Measurements from ENCODE around the gene DCLK2. TPM values are rescaled to one million over a fixed set of nuclear protein-coding genes. Genes with fewer than 3 reads are reported as not detected.

Gene DCLK2
- total and polyA plus RNA-seq, 2 donors from 2014 or later: 2.6 to 3.4 TPM

- FAIRE-seq: no peak
- Histone ChIP-seq H3K27ac (ENCODE audit: low read depth in 2 of 2, low read length in 2 of 2) (no peak overlapping the region), H3K4me1 (ENCODE audit: control insufficient read depth in 2 of 3, insufficient read depth in 2 of 3, low read depth in 1 of 3, low read length in 3 of 3) (no peaks in the 10 kb centered on the region), H3K36me3 (ENCODE audit: control insufficient read depth in 2 of 3, insufficient read depth in 3 of 3, low read length in 3 of 3) (no peaks in the 10 kb centered on the region), H3K9me3 (ENCODE audit: control insufficient read depth in 2 of 3, insufficient read depth in 1 of 3, low read length in 3 of 3) (no peaks in the 10 kb centered on the region), H3K9ac (ENCODE audit: low read length in 3 of 3) (no peak overlapping the region), H3K27me3 (ENCODE audit: control insufficient read depth, insufficient read depth, low read length) (no peaks in the 10 kb centered on the region), H3K4me3 (ENCODE audit: low read length in 3 of 3) (no peak overlapping the region)
- TF ChIP-seq CTCF (IDR thresholded peaks at IDR 0.05; ENCODE audit: borderline replicate concordance, extremely low read depth, insufficient read depth): no peak
- DNase-seq: no peak
- intact Hi-C loops (cut with DNase I): no loop called here
Observed at GRCh38 chr4:150046728-150047217, 31.5 kb upstream of the DCLK2 start.

- no peaks in the 10 kb centered on the region for H3K4me1 ChIP-seq (ENCODE audit: control insufficient read depth in 2 of 3, insufficient read depth in 2 of 3, low read depth in 1 of 3, low read length in 3 of 3)
- no peaks in the 10 kb centered on the region for H3K36me3 ChIP-seq (ENCODE audit: control insufficient read depth in 2 of 3, insufficient read depth in 3 of 3, low read length in 3 of 3)
- no peaks in the 10 kb centered on the region for H3K27me3 ChIP-seq (ENCODE audit: control insufficient read depth, insufficient read depth, low read length)
- no peak for TF ChIP-seq CTCF (IDR thresholded peaks at IDR 0.05; ENCODE audit: borderline replicate concordance, extremely low read depth, insufficient read depth)
- no peak overlapping the region for H3K9ac ChIP-seq (ENCODE audit: low read length in 3 of 3)
- DNase-seq (no peak), FAIRE-seq (no peak)
- no peak overlapping the region for H3K27ac ChIP-seq (ENCODE audit: low read depth in 2 of 2, low read length in 2 of 2)
- H3K9me3 ChIP-seq (ENCODE audit: control insufficient read depth in 2 of 3, insufficient read depth in 1 of 3, low read length in 3 of 3): no peaks in the 10 kb centered on the region
- intact Hi-C loops (cut with DNase I): no loop called here
- H3K4me3 ChIP-seq (ENCODE audit: low read length in 3 of 3): no peak overlapping the region
Observed at GRCh38 chr4:150047546-150047945, 30.7 kb upstream of the DCLK2 start.

- TF ChIP-seq CTCF (IDR thresholded peaks at IDR 0.05; ENCODE audit: borderline replicate concordance, extremely low read depth, insufficient read depth): no peak
- Histone ChIP-seq H3K27me3 (ENCODE audit: control insufficient read depth, insufficient read depth, low read length) (no peaks in the 10 kb centered on the region), H3K9me3 (ENCODE audit: control insufficient read depth in 2 of 3, insufficient read depth in 1 of 3, low read length in 3 of 3) (no peaks in the 10 kb centered on the region), H3K9ac (ENCODE audit: low read length in 3 of 3) (no peak overlapping the region), H3K4me1 (ENCODE audit: control insufficient read depth in 2 of 3, insufficient read depth in 2 of 3, low read depth in 1 of 3, low read length in 3 of 3) (no peaks in the 10 kb centered on the region), H3K36me3 (ENCODE audit: control insufficient read depth in 2 of 3, insufficient read depth in 3 of 3, low read length in 3 of 3) (no peaks in the 10 kb centered on the region), H3K27ac (ENCODE audit: low read depth in 2 of 2, low read length in 2 of 2) (no peak overlapping the region), H3K4me3 (ENCODE audit: low read length in 3 of 3) (no peak overlapping the region)
- intact Hi-C loops (cut with DNase I): no loop called here
- FAIRE-seq (no peak), DNase-seq (no peak)
Observed at GRCh38 chr4:150049682-150050081, 28.6 kb upstream of the DCLK2 start.

GRCh38 chr4:150050566-150050965 lies 27.7 kb upstream of the DCLK2 start:
- Histone ChIP-seq H3K4me3 (ENCODE audit: low read length in 3 of 3) (no peak overlapping the region), H3K27me3 (ENCODE audit: control insufficient read depth, insufficient read depth, low read length) (no peaks in the 10 kb centered on the region), H3K9ac (ENCODE audit: low read length in 3 of 3) (no peak overlapping the region), H3K27ac (ENCODE audit: low read depth in 2 of 2, low read length in 2 of 2) (no peak overlapping the region), H3K4me1 (ENCODE audit: control insufficient read depth in 2 of 3, insufficient read depth in 2 of 3, low read depth in 1 of 3, low read length in 3 of 3) (no peaks in the 10 kb centered on the region), H3K9me3 (ENCODE audit: control insufficient read depth in 2 of 3, insufficient read depth in 1 of 3, low read length in 3 of 3) (peaks cover 0 to 3% (median 0%) of the 10 kb centered on the region in 3 donors), H3K36me3 (ENCODE audit: control insufficient read depth in 2 of 3, insufficient read depth in 3 of 3, low read length in 3 of 3) (no peaks in the 10 kb centered on the region)
- intact Hi-C loops (cut with DNase I): no loop called here
- FAIRE-seq (no peak), DNase-seq (no peak)
- no peak for TF ChIP-seq CTCF (IDR thresholded peaks at IDR 0.05; ENCODE audit: borderline replicate concordance, extremely low read depth, insufficient read depth)
